Measurements from ENCODE around the gene PCDHA9.

GRCh38 chr5:140802781-140803271 is 45.4 kb upstream of the PCDHA9 start:
- TF ChIP-seq CTCF (IDR thresholded peaks at IDR 0.05; ENCODE audit: insufficient read depth, low read depth, low read length): no peak
- TF ChIP-seq EZH2 (IDR thresholded peaks at IDR 0.05; ENCODE audit: insufficient read depth, low read length): no peak
